NCI-H2029 treated with DMSO at 0.1 percent for 48 hours (cell line): Measurements from ENCODE around the gene ZIC5.

Source experiments
- DNase-seq: peaks from one replicate; lab custom pipeline; 2025; lab: John Stamatoyannopoulos, UW

The ZIC5 gene

GRCh38 chr13:99987154-99988019 is 15.8 kb upstream of the ZIC5 start:
- DNase-seq, result no peak

- DNase-seq, result no peak
Measured at GRCh38 chr13:99986741-99987140, 15.2 kb upstream of the ZIC5 start.

GRCh38 chr13:99985886-99986527 is 14.4 kb upstream of the ZIC5 start:
- no peak for DNase-seq

- no peak for DNase-seq
Measured at GRCh38 chr13:99985241-99985874, 13.8 kb upstream of the ZIC5 start.

GRCh38 chr13:99984461-99985240 is 13.1 kb upstream of the ZIC5 start:
- DNase-seq, result no peak

GRCh38 chr13:99983499-99984401 is 12.2 kb upstream of the ZIC5 start:
- no peak for DNase-seq

- no peak for DNase-seq
Measured at GRCh38 chr13:99982731-99983498, 11.3 kb upstream of the ZIC5 start.

- DNase-seq, result no peak
Measured at GRCh38 chr13:99982036-99982730, 10.6 kb upstream of the ZIC5 start.

GRCh38 chr13:99981735-99982035 is 10.1 kb upstream of the ZIC5 start, which contains the start of gene ZIC2:
Gene ZIC2 (plus strand): TSS chr13:99981784. CDS start chr13:99982065, 281 bp downstream.
- DNase-seq, result no peak

- no peak for DNase-seq
Measured at GRCh38 chr13:99980824-99981734, 9.5 kb upstream of the ZIC5 start.

- no peak for DNase-seq
Measured at GRCh38 chr13:99980201-99980823, 8.7 kb upstream of the ZIC5 start.

GRCh38 chr13:99979453-99980200 is 8.1 kb upstream of the ZIC5 start:
- DNase-seq, result no peak

- no peak for DNase-seq
Measured at GRCh38 chr13:99978799-99979452, 7.4 kb upstream of the ZIC5 start.

- no peak for DNase-seq
Measured at GRCh38 chr13:99977912-99978798, 6.6 kb upstream of the ZIC5 start.

GRCh38 chr13:99977334-99977911 is 5.9 kb upstream of the ZIC5 start:
- DNase-seq, result no peak

- DNase-seq, result no peak
Measured at GRCh38 chr13:99976575-99976974, 5.0 kb upstream of the ZIC5 start.
